Psoas muscle (tissue), 8 donors: ENCODE results near the gene PXMP4. TPM values are rescaled to one million over a fixed set of nuclear protein-coding genes. Genes with fewer than 3 reads are reported as not detected.
A peak's percentile ranks its signal among the peaks of the same experiment; 100 is the strongest.

Source experiments
- ATAC-seq, 4 donors: fragments of 200-7000 bp; cut with Tn5 transposase; one replicate each; pipeline ENCODE4 v1.9.1; 2020; ENCODE audit warnings: moderate library complexity in 3 of 4, mild to moderate bottlenecking in 2 of 4
- DNase-seq, 2 donors: peaks; one replicate each; pipeline ENCODE4 v3.0.0-alpha.2; 2020
- H3K27ac ChIP-seq: fragments of 200-600 bp; one replicate; pipeline ENCODE4 v1.8.0; 2022
- H3K27me3 ChIP-seq, 3 donors: fragments of 200-600 bp in 1 of 3; one replicate each; pipeline versions ENCODE4 v1.6.1 to v1.8.0; 2013 to 2022; ENCODE audit warnings: low read length in 2 of 3, mild to moderate bottlenecking in 2 of 3, moderate library complexity in 1 of 3; ENCODE audit not compliant: insufficient read depth in 3 of 3
- H3K36me3 ChIP-seq, 2 donors: fragments of 200-600 bp in 1 of 2; one replicate each; pipeline versions ENCODE4 v1.6.1 to v1.8.0; 2013 to 2022; ENCODE audit warnings: low read depth in 1 of 2, mild to moderate bottlenecking in 1 of 2, moderate library complexity in 1 of 2; ENCODE audit not compliant: insufficient read depth in 1 of 2
- H3K4me1 ChIP-seq: fragments of 200-600 bp; one replicate; pipeline ENCODE4 v1.8.0; 2022
- H3K4me3 ChIP-seq: fragments of 200-600 bp; one replicate; pipeline ENCODE4 v1.8.0; 2022; ENCODE audit warnings: mild to moderate bottlenecking
- H3K9me3 ChIP-seq: fragments of 200-600 bp; one replicate; pipeline ENCODE4 v1.8.0; 2022
- CTCF ChIP-seq: fragments of 200-600 bp; IDR thresholded peaks from one replicate; pipeline ENCODE4 v1.8.0; 2022; ENCODE audit warnings: antibody characterized with exemption
- WGBS, 3 donors: extraction: QIAGEN DNeasy Blood & Tissue Kit; methylation state at CpG; one replicate each; pipeline versions ENCODE4 v1.1.6 to v1.1.7; 2013; 5-methylcytosine and 5-hydroxymethylcytosine counted together
- intact Hi-C, 2 donors: fragments of 100-400 bp; cut with DNase I; formaldehyde crosslinking; loops; one replicate each; pipeline versions ENCODE4 v1.11.0 to v1.14.2; 2022
- polyA plus RNA-seq, 3 donors: library from polyadenylated mRNA; stranded (reverse); fragments of 200-250 nt; gene quantifications; one replicate each; pipeline ENCODE4 v1.2.3, GENCODE V29; 2013
- total RNA-seq, 4 donors: library from RNA; stranded (reverse); fragmentation: NEBNext Ultra II Directional in 2 of 4; extraction: Animal tissue kit (Norgen Biotek cat#: 25700) in 2 of 4; gene quantifications; one replicate each; pipeline versions ENCODE4 v1.2.1 to v1.2.4, GENCODE V29; 2021 to 2023
- donor health status: healthy with polysubstance abuse.
- donor health status: DM: no; HTN: no; CAD: no; lungs with moderate emphysema.
- donor health status: Bipolar disorder and iron deficiency.
- donor health status: healthy.
- donor health status: DM: yes; HTN: yes; CAD: no.
- donor health status: DM: no; HTN: no; CAD: no.
- donor health status: DM: no; HTN: no; CAD: no.
- donor health status: DM: yes; HTN: yes; CAD: no.

PXMP4 gene
- total and polyA plus RNA-seq, 7 donors = 1.9 to 10.6 (median 5.1) TPM

DNA sequence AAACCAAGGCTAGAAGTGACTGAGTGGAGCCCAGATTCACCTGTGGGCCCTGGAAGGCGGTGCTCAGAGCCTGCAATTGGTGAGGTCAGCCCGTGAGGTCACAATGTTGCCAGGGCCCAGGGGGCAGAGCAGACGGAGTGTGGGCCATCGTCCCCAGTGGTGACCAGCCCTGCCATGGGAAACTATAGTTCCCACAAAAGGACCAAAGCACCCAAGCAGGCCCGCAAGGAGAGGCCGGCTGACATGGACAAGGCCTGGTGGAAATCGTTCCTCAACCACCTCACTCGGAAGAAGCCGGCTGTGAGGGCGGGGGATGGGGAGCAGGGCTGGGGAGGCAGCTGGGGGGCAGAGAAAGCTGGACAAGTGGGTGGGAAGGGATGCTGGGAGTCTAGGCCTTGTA lies 57.9 kb downstream of the PXMP4 start, which contains the start of gene C20orf144:
TSS of gene C20orf144 (plus strand) at position 156 of the 400 bp plus-strand sequence. CDS start at position 175, 19 bp downstream.
- peaks cover 22% of the 10 kb centered on the region for H3K4me1 ChIP-seq
- ATAC-seq (no peak), DNase-seq (no peak)
- WGBS, 3 donors = 89 to 96% (median 94%) methylated on average over 10 of the region's 10 CpGs
- no peaks in the 10 kb centered on the region for H3K9me3 ChIP-seq
- H3K27ac ChIP-seq = peak within 1 kb of the TSS; percentile 77
- TF ChIP-seq CTCF = no peak
- intact Hi-C loops = no loop called here
- no peaks in the 10 kb centered on the region for H3K27me3 ChIP-seq
- H3K4me3 ChIP-seq = peak within 1 kb of the TSS; percentile 77
- H3K36me3 ChIP-seq = peaks cover 0 to 42% of the 10 kb centered on the region in 2 donors

GRCh38 chr20:33660685-33661058 lies 59.4 kb downstream of the PXMP4 start:
- DNase-seq (no peak), ATAC-seq (no peak)
- TF ChIP-seq CTCF = no peak
- H3K4me1 ChIP-seq = peaks cover 16% of the 10 kb centered on the region
- intact Hi-C loops = no loop called here
- H3K27me3 ChIP-seq = no peaks in the 10 kb centered on the region
- no peaks in the 10 kb centered on the region for H3K9me3 ChIP-seq
- no peak overlapping the region for H3K27ac ChIP-seq
- H3K4me3 ChIP-seq = no peak overlapping the region
- peaks cover 0 to 55% of the 10 kb centered on the region in 2 donors for H3K36me3 ChIP-seq
- WGBS, 3 donors = 91 to 93% (median 91%) methylated on average over 7 of the region's 7 CpGs

GRCh38 chr20:33660035-33660684 lies 60.0 kb downstream of the PXMP4 start:
- intact Hi-C loops = no loop called here
- ATAC-seq (no peak), DNase-seq (no peak)
- 89 to 93% (median 90%) methylated on average over 21 of the region's 21 CpGs for WGBS, 3 donors
- H3K4me1 ChIP-seq = peaks cover 16% of the 10 kb centered on the region
- no peaks in the 10 kb centered on the region for H3K9me3 ChIP-seq
- no peaks in the 10 kb centered on the region for H3K27me3 ChIP-seq
- H3K27ac ChIP-seq = no peak overlapping the region
- peaks cover 0 to 58% of the 10 kb centered on the region in 2 donors for H3K36me3 ChIP-seq
- TF ChIP-seq CTCF = no peak
- H3K4me3 ChIP-seq = no peak overlapping the region

DNA sequence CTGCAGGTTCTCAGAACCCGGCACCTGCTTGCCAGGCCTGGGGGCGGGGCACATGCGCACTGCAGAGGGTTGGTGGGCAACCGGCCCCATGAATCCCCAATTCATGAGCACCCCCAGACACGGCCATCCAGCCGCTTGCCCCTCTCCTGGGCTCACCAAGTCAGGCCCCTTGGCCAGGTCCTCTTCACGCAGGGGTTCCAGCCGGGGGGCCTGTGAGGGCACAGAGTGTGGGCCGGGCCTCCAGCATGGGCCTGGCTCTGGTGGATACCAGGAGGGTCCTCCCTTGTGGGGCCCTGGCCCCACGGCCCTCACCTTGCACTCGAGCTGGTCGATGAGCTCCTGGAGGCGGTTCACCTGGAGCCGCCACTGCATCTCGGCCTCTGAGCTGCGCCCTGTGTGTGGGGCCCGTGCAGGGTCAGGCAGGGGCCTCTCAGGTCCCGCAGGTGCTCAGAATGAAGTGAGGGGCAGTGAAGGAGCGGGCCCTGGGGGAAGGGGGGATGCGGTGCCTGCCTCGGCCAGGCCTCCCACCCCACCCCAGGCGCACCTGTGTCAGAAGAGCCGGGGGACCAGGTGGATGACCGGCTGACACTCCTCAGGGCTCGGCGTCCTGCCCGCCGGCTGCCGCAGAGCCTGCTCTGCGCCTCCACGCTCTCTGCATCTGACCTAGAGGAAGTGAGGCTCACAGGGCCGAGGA lies 60.6 kb downstream of the PXMP4 start:
- DNase-seq = no peak
- peaks cover 0 to 58% of the 10 kb centered on the region in 2 donors for H3K36me3 ChIP-seq
- intact Hi-C loops = no loop called here
- no peak for ATAC-seq
- H3K4me1 ChIP-seq = peaks cover 14% of the 10 kb centered on the region
- no peak for TF ChIP-seq CTCF
- no peaks in the 10 kb centered on the region for H3K27me3 ChIP-seq
- 92 to 94% (median 94%) methylated on average over 30 to 32 of the region's 32 CpGs for WGBS, 3 donors
- H3K9me3 ChIP-seq = no peaks in the 10 kb centered on the region
- no peak overlapping the region for H3K27ac ChIP-seq
- H3K4me3 ChIP-seq = no peak overlapping the region
